Keratinocyte (primary cell): Measurements from ENCODE around the gene GTF2H2C. TPM values are rescaled to one million over a fixed set of nuclear protein-coding genes. Genes with fewer than 3 reads are reported as not detected.
"Not testable (repeated sequence)": the region's sequence is repeated elsewhere in the genome, so short reads cannot be mapped to it uniquely, and the experiment has no call there.

Source experiments
- DNase-seq: peaks from one replicate; pipeline ENCODE4 v3.0.0-alpha.2; 2011; ENCODE audit warnings: low read depth, missing footprints, low spot score
- FAIRE-seq: peaks from 2 replicates; lab custom pipeline; 2011; peaks lifted over from hg19 to GRCh38; lab: Jason Lieb, UNC
- H2AFZ ChIP-seq: 2 replicates; pipeline ENCODE4 v1.6.0; 2012; ENCODE audit warnings: low read length, control low read depth, inconsistent platforms; ENCODE audit not compliant: control insufficient read depth
- H3K27ac ChIP-seq: 2 replicates; pipeline ENCODE4 v1.5.1; 2011; ENCODE audit warnings: low read length; ENCODE audit not compliant: control insufficient read depth, insufficient read depth
- H3K27me3 ChIP-seq: 3 replicates; pipeline ENCODE4 v1.6.0; 2011; ENCODE audit warnings: low read length; ENCODE audit not compliant: control insufficient read depth, insufficient read depth; ENCODE audit errors: extremely low read depth
- H3K36me3 ChIP-seq, 2 experiments: 2 replicates in 1 of 2; 3 replicates in 1 of 2; pipeline ENCODE4 v1.5.1; 2011; ENCODE audit warnings: low read length in 2 of 2, mild to moderate bottlenecking in 1 of 2; ENCODE audit not compliant: control insufficient read depth in 2 of 2, insufficient read depth in 2 of 2; ENCODE audit errors: extremely low read depth in 1 of 2
- H3K4me1 ChIP-seq: 3 replicates; pipeline ENCODE4 v1.5.1; 2011; ENCODE audit warnings: low read length; ENCODE audit not compliant: control insufficient read depth, insufficient read depth; ENCODE audit errors: extremely low read depth
- H3K4me2 ChIP-seq: 3 replicates; pipeline ENCODE4 v1.6.0; 2011; ENCODE audit warnings: low read depth, low read length; ENCODE audit not compliant: control insufficient read depth, insufficient read depth; ENCODE audit errors: extremely low read depth
- H3K4me3 ChIP-seq, 3 experiments: fragments of 200-600 bp in 1 of 3; sonication (generic) in 1 of 3; 2 replicates in 2 of 3; 3 replicates in 1 of 3; pipeline ENCODE4 v1.5.1; 2011 to 2016; ENCODE audit warnings: low read length in 3 of 3, mild to moderate bottlenecking in 3 of 3, control low read depth in 2 of 3, inconsistent platforms in 1 of 3, low read depth in 1 of 3, mixed read lengths in 1 of 3, mixed run types in 1 of 3, moderate library complexity in 1 of 3; ENCODE audit not compliant: control insufficient read depth in 2 of 3, insufficient read depth in 2 of 3; ENCODE audit errors: extremely low read depth in 1 of 3
- H3K79me2 ChIP-seq: 2 replicates; pipeline ENCODE4 v1.6.0; 2012; ENCODE audit warnings: low read length; ENCODE audit not compliant: control insufficient read depth, insufficient read depth
- H3K9ac ChIP-seq: 3 replicates; pipeline ENCODE4 v1.6.0; 2011; ENCODE audit warnings: low read length; ENCODE audit not compliant: control insufficient read depth, insufficient read depth; ENCODE audit errors: extremely low read depth
- H3K9me1 ChIP-seq: 3 replicates; pipeline ENCODE4 v1.6.0; 2011; ENCODE audit warnings: low read length; ENCODE audit not compliant: control insufficient read depth, insufficient read depth; ENCODE audit errors: extremely low read depth
- H3K9me3 ChIP-seq: 2 replicates; pipeline ENCODE4 v1.5.1; 2012; ENCODE audit warnings: low read depth, low read length; ENCODE audit not compliant: control insufficient read depth
- H4K20me1 ChIP-seq: 3 replicates; pipeline ENCODE4 v1.6.0; 2011; ENCODE audit warnings: low read length; ENCODE audit not compliant: control insufficient read depth, insufficient read depth; ENCODE audit errors: extremely low read depth
- EZH2 ChIP-seq: IDR thresholded peaks from one replicate; pipeline ENCODE4 v1.6.1; 2012; ENCODE audit warnings: inconsistent platforms, mild to moderate bottlenecking, low read length, moderate library complexity
- dilution Hi-C: fragments of 300-500 bp; cut with MboI; formaldehyde crosslinking; loops from one replicate; pipeline ENCODE4 v1.7.0; 2020; ENCODE audit warnings: low sequenced_read_pairs; ENCODE audit not compliant: extremely low pct_ligation_motif_present
- polyA plus RNA-seq, 5 experiments: library from polyadenylated mRNA; depleted of rRNA in 3 of 5; stranded (reverse) in 3 of 5; stranded (forward) in 1 of 5; unstranded in 1 of 5; fragments of >200 nt; gene quantifications; 1 replicate in 1 of 5; 2 replicates in 3 of 5; 3 replicates in 1 of 5; pipeline versions ENCODE4 v1.2.1 to v1.2.3, GENCODE V29; 2011 to 2012; ENCODE audit warnings: missing spikeins in 2 of 5, low read depth in 1 of 5, low replicate concordance in 1 of 5
- TF ChIP-seq, protein P1 (sequence below), 3 experiments: IDR thresholded peaks in 1 of 3; conservative IDR thresholded peaks in 1 of 3; optimal IDR thresholded peaks in 1 of 3; 2 replicates in 2 of 3; 3 replicates in 1 of 3; pipeline versions ENCODE3 to v1.5.1; 2011; ENCODE audit warnings: low read length in 3 of 3, mild to moderate bottlenecking in 3 of 3, moderate library complexity in 2 of 3, control low read depth in 1 of 3, inconsistent platforms in 1 of 3; ENCODE audit not compliant: insufficient read depth in 2 of 3; ENCODE audit errors: extremely low read depth in 1 of 3

The GTF2H2C gene
- polyA plus RNA-seq, 1 donor (not counting 4 experiments of a cell fraction or from before 2014, with no cell fraction given) = 37.3 TPM

DNA sequence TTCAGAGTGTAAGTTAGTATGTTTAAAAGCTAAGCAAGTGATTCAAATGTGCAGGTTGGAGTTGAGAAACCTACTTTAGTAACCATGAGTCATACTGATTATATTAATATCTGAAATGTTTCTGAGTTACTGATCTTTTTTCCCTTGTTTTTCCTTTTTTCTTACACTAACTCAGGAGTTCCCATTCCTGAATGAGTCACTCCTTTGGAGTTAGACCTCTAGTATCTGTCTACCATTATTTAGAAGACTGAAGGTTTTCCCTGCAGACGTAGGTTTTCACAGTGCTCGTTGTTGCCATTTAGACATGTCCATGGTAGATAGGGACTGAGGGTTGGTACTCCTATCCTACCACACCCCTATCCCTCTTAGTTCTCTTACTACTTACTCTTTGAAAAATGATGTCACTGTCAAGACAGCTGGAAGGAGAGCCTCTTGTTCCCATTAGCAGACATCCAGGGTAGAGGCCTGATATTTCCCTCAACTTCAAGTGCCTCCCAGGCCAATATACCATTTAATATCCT is 47.2 kb upstream of the GTF2H2C start:
- Histone ChIP-seq H3K4me1 (peaks cover 13% of the 10 kb centered on the region), H2AFZ (no peak overlapping the region), H3K9me3 (no peaks in the 10 kb centered on the region), H3K36me3 (no peaks in the 10 kb centered on the region), H4K20me1 (no peaks in the 10 kb centered on the region), H3K27me3 (no peaks in the 10 kb centered on the region), H3K79me2 (no peaks in the 10 kb centered on the region), H3K27ac (peak overlapping the region; percentile 48), H3K9ac (no peak overlapping the region), H3K9me1 (no peaks in the 10 kb centered on the region), H3K4me2 (peak overlapping the region; percentile 46), H3K4me3 (no peak overlapping the region)
- dilution Hi-C loops = no loop called here
- peak; percentile 49 for FAIRE-seq
- TF ChIP-seq, protein P1, sequence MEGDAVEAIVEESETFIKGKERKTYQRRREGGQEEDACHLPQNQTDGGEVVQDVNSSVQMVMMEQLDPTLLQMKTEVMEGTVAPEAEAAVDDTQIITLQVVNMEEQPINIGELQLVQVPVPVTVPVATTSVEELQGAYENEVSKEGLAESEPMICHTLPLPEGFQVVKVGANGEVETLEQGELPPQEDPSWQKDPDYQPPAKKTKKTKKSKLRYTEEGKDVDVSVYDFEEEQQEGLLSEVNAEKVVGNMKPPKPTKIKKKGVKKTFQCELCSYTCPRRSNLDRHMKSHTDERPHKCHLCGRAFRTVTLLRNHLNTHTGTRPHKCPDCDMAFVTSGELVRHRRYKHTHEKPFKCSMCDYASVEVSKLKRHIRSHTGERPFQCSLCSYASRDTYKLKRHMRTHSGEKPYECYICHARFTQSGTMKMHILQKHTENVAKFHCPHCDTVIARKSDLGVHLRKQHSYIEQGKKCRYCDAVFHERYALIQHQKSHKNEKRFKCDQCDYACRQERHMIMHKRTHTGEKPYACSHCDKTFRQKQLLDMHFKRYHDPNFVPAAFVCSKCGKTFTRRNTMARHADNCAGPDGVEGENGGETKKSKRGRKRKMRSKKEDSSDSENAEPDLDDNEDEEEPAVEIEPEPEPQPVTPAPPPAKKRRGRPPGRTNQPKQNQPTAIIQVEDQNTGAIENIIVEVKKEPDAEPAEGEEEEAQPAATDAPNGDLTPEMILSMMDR (optimal IDR thresholded peaks at IDR 0.05 in 1 of 3, IDR thresholded peaks at IDR 0.05 in 1 of 3, conservative IDR thresholded peaks at IDR 0.05 in 1 of 3; ENCODE audit: extremely low read depth in 1 of 3, insufficient read depth in 2 of 3, low read length in 3 of 3) = no peak
- no peak for DNase-seq

DNA sequence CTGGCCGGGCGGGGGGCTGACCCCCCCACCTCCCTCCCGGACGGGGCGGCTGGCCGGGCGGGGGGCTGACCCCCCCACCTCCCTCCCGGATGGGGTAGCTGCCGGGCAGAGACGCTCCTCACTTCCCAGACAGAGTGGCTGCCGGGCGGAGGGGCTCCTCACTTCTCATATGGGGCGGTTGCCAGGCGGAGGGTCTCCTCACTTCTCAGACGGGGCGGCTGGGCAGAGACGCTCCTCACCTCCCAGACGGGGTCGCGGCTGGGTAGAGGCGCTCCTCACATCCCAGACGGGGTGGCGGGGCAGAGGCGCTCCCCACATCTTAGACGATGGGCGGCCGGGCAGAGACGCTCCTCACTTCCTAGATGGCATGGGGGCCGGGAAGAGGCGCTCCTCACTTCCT is 44.4 kb upstream of the GTF2H2C start:
- H3K4me3 ChIP-seq, H3K9me1 ChIP-seq, H3K9me3 ChIP-seq, dilution Hi-C loops, H3K27ac ChIP-seq, H3K79me2 ChIP-seq, DNase-seq, H3K27me3 ChIP-seq, H3K36me3 ChIP-seq, H3K4me2 ChIP-seq, H2AFZ ChIP-seq, FAIRE-seq, H3K9ac ChIP-seq, H4K20me1 ChIP-seq: not testable (repeated sequence)
- peaks cover 13% of the 10 kb centered on the region for H3K4me1 ChIP-seq

DNA sequence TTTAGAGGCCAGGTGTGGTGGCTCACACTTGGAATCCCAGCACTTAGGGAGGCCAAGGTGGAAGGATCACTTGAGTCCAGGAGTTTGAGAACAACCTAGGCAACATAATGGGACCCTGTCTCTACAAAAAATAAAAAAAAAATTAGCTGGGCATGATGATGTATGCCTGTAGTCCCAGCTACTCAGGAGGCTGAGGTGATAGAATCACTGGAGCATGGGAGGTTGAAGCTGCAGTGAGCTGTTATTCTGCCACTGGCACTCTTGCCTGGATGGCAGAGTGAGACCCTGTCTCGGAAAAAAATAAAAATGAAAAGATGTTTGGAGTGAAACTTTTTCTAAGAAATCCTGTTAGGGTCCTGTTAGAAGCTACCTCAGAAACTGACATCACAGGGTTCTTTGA is 43.2 kb upstream of the GTF2H2C start:
- FAIRE-seq (no peak), DNase-seq (no peak)
- Histone ChIP-seq H3K9me1 (no peaks in the 10 kb centered on the region), H3K4me3 (no peak overlapping the region), H3K27me3 (no peaks in the 10 kb centered on the region), H3K27ac (no peak overlapping the region), H3K4me2 (peak overlapping the region; percentile 16), H3K4me1 (peaks cover 24% of the 10 kb centered on the region), H4K20me1 (no peaks in the 10 kb centered on the region), H3K9me3 (no peaks in the 10 kb centered on the region), H3K79me2 (no peaks in the 10 kb centered on the region), H3K9ac (no peak overlapping the region), H3K36me3 (no peaks in the 10 kb centered on the region), H2AFZ (no peak overlapping the region)
- dilution Hi-C loops = no loop called here
- TF ChIP-seq, protein P1 (optimal IDR thresholded peaks at IDR 0.05 in 1 of 3, IDR thresholded peaks at IDR 0.05 in 1 of 3, conservative IDR thresholded peaks at IDR 0.05 in 1 of 3; ENCODE audit: extremely low read depth in 1 of 3, insufficient read depth in 2 of 3, low read length in 3 of 3) = no peak
- no peak for TF ChIP-seq EZH2
